ENCODE results near the gene RBBP9. TPM values are rescaled to one million over a fixed set of nuclear protein-coding genes. Genes with fewer than 3 reads are reported as not detected.
A peak's percentile ranks its signal among the peaks of the same experiment; 100 is the strongest.

The RBBP9 gene
- total and polyA plus RNA-seq, 2 experiments from 2014 or later, result 4.8 to 21.1 TPM

- TF ChIP-seq ZNF462 (CRISPR knock-in tag; IDR thresholded peaks at IDR 0.05), result no peak
- peak; percentile 84 for TF ChIP-seq POLR2AphosphoS5 (IDR thresholded peaks at IDR 0.05; ENCODE audit: low read depth)
Observed at GRCh38 chr20:18507218-18508191, 10.5 kb upstream of the RBBP9 start, which contains the start of gene SEC23B (continued).

GRCh38 chr20:18506744-18507143 lies 9.7 kb upstream of the RBBP9 start:
- Mint-ChIP-seq H3K4me3 (peak overlapping the region; percentile 98), H3K36me3 (ENCODE audit: low read depth) (peaks cover 29% of the 10 kb centered on the region), H3K27me3 (ENCODE audit: insufficient read depth, low read depth, poor library complexity) (peaks cover 10% of the 10 kb centered on the region), H3K4me1 (peaks cover 15% of the 10 kb centered on the region), H3K9me3 (no peaks in the 10 kb centered on the region), H3K27ac (peak overlapping the region; percentile 100)
- peak overlapping the region; percentile 94; the same call in 1 of the 2 replicates for H3K27ac ChIP-seq (ENCODE audit: low read depth)
- H3K4me1 ChIP-seq (ENCODE audit: insufficient read depth), result peaks cover 14% of the 10 kb centered on the region
- peak overlapping the region; percentile 84 for H3K4me3 ChIP-seq
- peak overlapping the region; percentile 79 for H3K4me2 ChIP-seq
- H3F3A ChIP-seq (replicated peaks; ENCODE audit: low read depth), result 0 out of 2 replicates have a peak, but pooled peaks cover 3% of the 10 kb centered on the region
- no peaks in the 10 kb centered on the region for H3K9me2 ChIP-seq (ENCODE audit: insufficient read depth)
- no peaks in the 10 kb centered on the region for H4K20me1 ChIP-seq (replicated peaks; ENCODE audit: insufficient read depth)
- peak overlapping the region; percentile 18; the same call in 1 of the 2 replicates for H2AFZ ChIP-seq
- peaks cover 15% of the 10 kb centered on the region; the same call in 1 of the 2 replicates for H3K36me3 ChIP-seq (ENCODE audit: insufficient read depth)
- DNase-seq (ENCODE audit: low spot score) (peak; percentile 4), ATAC-seq (no peak)
- no peaks in the 10 kb centered on the region for H3K27me3 ChIP-seq (ENCODE audit: insufficient read depth)
- H3K79me2 ChIP-seq (replicated peaks; ENCODE audit: insufficient read depth), result peaks cover 24% of the 10 kb centered on the region
- no peak for TF ChIP-seq EZH2phosphoT487 (IDR thresholded peaks at IDR 0.05; ENCODE audit: unreplicated experiment)
- no peak for TF ChIP-seq EZH2 (IDR thresholded peaks at IDR 0.05; ENCODE audit: low read depth, unreplicated experiment)
- no peak for TF ChIP-seq NANOG (IDR thresholded peaks at IDR 0.05; ENCODE audit: borderline replicate concordance)
- no peak for TF ChIP-seq STAT1 (IDR thresholded peaks at IDR 0.05; ENCODE audit: unreplicated experiment)
- no peak for TF ChIP-seq ETS1 (IDR thresholded peaks at IDR 0.05)
- no peak for TF ChIP-seq CREB1 (CRISPR knock-in tag; IDR thresholded peaks at IDR 0.05; ENCODE audit: low read depth)
